Activated CD8-positive, alpha-beta memory T cell treated with anti-CD3 and anti-CD28 coated beads for 36 hours (primary cell): Measurements from ENCODE around the gene LRRC32. TPM values are rescaled to one million over a fixed set of nuclear protein-coding genes. Genes with fewer than 3 reads are reported as not detected.

Source experiments
- CTCF ChIA-PET: fragments of 350-600 bp; sonication (Branson Sonifier 250); formaldehyde crosslinking; loops from one replicate; lab custom pipeline; 2021; ENCODE audit warnings: antibody characterized with exemption; lab: Charles Lee
- POLR2A ChIA-PET: fragments of 350-600 bp; sonication (Branson Sonifier 250); formaldehyde crosslinking; loops from one replicate; lab custom pipeline; 2021; ENCODE audit warnings: antibody characterized with exemption; lab: Charles Lee
- total RNA-seq, 2 experiments: library from RNA; stranded (reverse); gene quantifications; one replicate each; pipeline ENCODE4 v1.2.3, GENCODE V29; 2021

The LRRC32 gene
- total RNA-seq, 2 experiments from 2014 or later, result 4.5 to 5.4 TPM

DNA sequence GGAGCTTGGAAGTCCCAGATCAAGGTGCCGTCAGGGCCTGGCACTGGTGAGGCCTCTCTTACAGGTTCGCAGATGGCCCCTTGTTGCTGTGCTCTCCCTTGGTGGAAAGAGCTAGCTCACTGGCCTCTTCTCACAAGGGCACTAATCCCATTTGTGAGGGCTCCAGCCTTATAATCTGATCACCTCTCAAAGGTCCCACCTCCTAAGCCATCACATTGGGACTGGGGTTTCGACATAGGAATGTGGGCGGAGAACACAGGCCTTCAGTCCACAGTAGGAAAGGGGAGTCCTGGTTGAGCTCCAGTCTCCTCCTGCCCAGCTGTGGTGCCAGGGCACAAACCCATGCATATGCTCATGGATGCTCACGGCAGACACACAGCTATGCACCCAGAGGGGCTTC, 14.0 kb upstream of the LRRC32 start:
- POLR2A ChIA-PET, result no interaction called here

DNA sequence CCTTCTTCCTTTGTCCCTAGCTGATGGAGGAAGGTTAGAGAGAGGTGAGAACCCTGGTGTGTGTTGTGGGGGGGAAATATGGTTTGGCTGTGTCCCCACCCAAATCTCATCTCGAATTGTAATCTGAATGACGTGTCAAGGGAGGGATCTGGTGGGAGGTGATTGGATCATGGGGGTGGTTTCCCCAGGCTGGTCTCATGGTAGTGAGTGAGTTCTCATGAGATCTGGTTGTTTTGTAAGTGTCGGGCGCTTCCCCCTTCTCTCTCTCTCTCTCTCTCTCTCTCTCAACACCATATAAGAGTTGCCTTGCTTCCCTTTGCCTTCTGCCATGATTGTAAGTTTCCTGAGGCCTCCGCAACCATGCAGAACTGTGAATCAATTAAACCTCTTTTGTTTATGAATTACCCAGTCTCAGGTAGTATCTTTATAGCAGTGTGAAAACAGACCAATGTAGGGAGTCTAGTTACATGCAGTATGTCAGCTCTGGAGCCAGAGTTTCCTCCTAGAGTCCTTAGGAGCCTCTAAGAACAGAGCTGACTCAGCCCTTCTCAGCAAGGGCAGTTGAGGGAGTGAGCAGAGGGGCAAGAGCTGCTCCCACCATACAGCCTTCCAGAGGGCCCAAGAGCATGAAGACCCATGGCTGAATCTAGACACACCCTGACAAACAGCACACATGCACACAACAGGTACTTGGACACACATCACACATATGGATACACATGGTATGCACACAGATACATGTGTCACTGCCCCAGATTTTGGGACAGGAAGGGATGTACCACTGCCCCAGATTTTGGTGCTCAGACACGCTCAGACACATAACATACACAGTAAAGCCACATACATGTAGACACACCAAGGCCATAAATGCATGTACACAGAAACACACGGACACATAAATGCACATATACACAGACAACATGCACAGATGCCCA, 12.9 kb upstream of the LRRC32 start:
- ChIA-PET POLR2A (no interaction called here), CTCF (no interaction called here)

More for the DNA sequence above, 14.0 kb upstream of the LRRC32 start:
- CTCF ChIA-PET, result interaction anchor here (0.7 kb wide), 1 partner anchor 979 kb away, joined by 3 read pairs; no protein-coding TSS in a partner anchor

DNA sequence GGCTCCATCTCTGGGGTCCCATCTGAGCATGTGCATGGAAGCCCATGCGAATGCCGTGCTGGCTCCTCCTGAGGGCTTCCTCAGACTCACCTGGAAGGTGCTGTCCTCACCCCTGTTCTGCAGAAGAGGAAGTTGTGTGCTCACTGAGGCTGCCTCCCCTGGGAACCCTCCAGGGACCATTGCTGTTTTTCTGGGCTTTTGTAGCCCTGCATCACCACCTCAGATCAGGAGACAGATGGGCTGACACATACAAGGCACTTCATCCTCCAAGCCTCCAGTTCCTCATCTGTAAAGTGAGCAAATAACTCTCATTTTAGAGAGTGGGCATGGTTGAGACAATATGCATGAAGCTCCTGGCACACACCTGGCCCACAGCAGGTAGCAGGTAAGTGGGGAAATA, 12.1 kb upstream of the LRRC32 start:
- CTCF ChIA-PET, result no interaction called here
- POLR2A ChIA-PET, result no interaction called here

- POLR2A ChIA-PET, result no interaction called here
- CTCF ChIA-PET, result no interaction called here
Measured at GRCh38 chr11:76682106-76682505, 11.6 kb upstream of the LRRC32 start.

DNA sequence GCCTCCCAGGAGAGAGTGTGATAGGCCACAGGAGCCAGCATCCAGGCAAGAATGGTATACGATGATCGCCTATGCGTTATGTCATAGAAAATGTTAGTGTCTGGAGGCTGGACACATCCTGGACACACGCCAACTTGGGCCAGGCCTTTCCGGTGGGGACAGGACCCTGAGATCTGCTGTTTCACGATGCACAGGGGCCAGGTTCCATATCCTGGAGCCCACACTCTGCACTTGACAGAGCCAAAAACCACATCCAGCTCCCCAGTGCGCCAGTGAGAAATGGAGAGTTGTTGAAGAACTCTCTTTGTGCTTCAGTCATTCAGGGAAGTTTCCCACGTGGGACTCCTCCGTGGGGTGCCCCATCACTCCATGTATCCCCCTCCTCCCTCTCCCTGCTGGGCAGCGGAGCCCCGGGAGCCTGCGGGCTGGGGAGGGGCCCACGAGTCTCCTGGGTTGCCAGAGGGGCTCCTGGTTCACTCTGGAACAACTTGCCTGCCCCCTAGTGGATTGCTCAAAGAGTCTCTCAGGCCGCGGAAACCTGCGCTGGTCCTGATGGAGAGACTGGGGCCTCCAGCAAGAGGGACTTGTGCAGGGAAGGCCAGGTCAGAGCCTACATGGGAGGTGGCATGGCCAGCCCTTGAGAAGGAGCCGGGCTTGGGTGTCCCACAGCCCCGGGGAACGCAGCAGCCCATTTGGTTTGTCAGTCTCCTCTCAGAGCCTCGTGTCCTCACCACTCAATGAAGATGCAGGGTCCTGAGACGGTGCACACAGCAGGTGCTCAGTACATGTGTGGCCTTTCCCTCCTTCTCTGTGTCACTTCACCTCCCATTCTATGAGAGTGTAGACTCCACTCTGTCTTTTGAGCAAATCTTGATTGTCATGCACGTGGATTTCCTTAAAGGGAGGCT, 10.2 kb upstream of the LRRC32 start:
- CTCF ChIA-PET, result interaction anchor here (0.7 to 1.4 kb wide), 3 partner anchors 17 to 88 kb away, joined by 3 to 5 read pairs (median 4); no protein-coding TSS in a partner anchor
- POLR2A ChIA-PET, result no interaction called here

- POLR2A ChIA-PET, result no interaction called here
- CTCF ChIA-PET, result interaction anchor here (1.0 kb wide), 1 partner anchor 68 kb away, joined by 3 read pairs; no protein-coding TSS in a partner anchor
Measured at GRCh38 chr11:76678321-76678720, 7.8 kb upstream of the LRRC32 start.

- ChIA-PET CTCF (interaction anchor here (0.6 to 0.9 kb wide), 3 partner anchors 10 to 168 kb away, joined by 3 read pairs; no protein-coding TSS in a partner anchor), POLR2A (no interaction called here)
Measured at GRCh38 chr11:76677458-76677765, 6.9 kb upstream of the LRRC32 start.

- ChIA-PET CTCF (interaction anchor here (0.8 to 0.9 kb wide), 2 partner anchors 11 to 117 kb away, joined by 3 read pairs; no protein-coding TSS in a partner anchor), POLR2A (no interaction called here)
Measured at GRCh38 chr11:76676636-76677457, 6.3 kb upstream of the LRRC32 start.

DNA sequence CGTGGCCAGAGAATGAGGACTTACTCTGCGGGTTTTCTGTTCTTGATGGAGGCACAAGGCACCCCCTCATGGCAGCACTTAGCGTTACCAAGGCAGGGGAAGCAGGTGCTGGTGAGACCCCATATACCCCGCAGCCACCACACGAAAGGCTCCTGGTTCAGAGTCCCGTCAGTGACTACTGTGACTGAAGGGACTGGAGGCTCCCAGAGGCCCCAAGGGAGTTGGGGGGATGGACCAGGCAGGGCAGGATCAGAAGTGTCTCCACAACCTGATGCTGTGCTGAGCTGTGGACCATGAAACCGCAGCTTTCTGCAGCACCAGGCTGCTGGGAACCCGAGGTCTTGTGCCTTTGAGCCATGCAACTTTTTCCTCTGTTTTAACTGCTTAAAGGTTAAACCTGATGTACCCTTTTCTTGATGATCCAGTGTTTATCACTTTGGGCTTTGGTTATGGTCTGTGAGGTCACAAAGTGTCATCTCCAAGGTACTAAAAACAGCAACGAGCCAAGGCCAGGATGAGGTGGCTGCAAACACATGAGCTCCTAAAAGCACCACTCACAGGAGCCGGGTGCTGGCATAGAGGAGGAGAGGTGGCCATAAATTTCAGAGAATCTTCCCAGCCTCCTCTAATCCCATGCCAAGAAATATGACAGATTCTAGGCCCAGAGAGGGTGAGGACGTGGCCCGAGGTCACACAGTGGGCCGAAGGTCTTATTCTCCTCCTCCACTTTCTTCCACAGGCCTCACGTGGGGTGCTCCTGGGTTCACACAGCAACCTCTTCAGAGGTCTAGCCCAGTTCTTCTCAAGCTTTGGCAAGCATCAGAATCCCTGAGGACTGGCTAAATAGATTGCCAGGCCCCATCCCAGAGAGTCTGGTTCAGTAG, 4.2 kb upstream of the LRRC32 start:
- ChIA-PET POLR2A (no interaction called here), CTCF (interaction anchor here (1.0 kb wide), 1 partner anchor 63 kb away, joined by 3 read pairs; no protein-coding TSS in a partner anchor)

DNA sequence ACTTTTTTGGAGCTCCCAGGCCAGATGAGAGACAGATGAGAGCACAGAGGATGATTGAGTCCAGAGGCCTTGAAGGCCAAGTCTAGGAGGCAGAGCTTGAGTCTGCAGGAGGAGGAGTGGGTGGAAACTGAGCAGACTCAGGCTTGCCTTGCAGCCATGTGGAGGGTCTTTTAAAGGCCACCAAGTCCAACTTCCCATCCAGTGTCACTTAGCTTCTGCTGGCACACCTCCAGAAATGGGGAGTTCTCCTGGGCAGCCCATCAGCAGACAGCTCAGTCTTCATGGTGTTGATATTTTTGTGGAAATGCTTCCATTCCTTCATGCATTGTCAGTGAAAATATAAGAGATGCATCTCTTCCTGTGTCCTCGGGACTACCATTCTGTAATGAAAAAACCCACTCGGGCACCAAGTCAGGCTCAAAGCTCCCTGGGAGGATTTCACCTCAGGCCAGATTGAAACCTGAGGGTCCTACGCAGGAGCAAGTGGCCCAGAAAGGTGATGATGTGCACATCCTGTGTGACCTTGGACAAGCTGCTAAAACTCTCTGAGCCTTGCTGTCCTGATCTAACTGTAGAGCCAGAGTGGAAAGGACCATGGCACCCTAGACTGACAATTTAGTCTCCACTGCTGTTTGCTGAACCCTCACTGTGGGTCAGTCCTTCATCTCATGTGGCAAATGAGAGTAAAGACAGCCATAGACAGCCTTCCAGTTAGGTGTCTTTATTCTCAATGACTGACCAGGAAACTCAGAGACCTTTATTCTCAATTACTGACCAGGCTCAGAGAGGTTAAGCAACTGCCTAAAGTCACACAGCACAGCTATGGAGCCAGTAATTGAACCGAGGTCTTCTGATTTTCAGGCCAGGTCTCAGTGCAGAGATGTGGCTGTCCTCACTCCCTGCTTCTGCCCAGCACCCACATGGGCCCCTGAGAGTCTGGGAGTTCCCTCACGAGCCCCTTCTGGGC, 2.9 kb upstream of the LRRC32 start:
- CTCF ChIA-PET, result interaction anchor here (0.8 to 1.6 kb wide), 4 partner anchors 47 to 94 kb away, joined by 3 to 4 read pairs (median 3); no protein-coding TSS in a partner anchor

GRCh38 chr11:76672431-76673175, 2.1 kb upstream of the LRRC32 start:
- CTCF ChIA-PET, result interaction anchor here (0.8 to 1.6 kb wide), 4 partner anchors 46 to 94 kb away, joined by 3 to 4 read pairs (median 3); no protein-coding TSS in a partner anchor
- POLR2A ChIA-PET, result no interaction called here

More for the DNA sequence above, 2.9 kb upstream of the LRRC32 start:
- POLR2A ChIA-PET, result no interaction called here

- ChIA-PET CTCF (interaction anchor here (1.6 kb wide), 1 partner anchor 93 kb away, joined by 4 read pairs; no protein-coding TSS in a partner anchor), POLR2A (no interaction called here)
Measured at GRCh38 chr11:76671626-76672309, 1.2 kb upstream of the LRRC32 start.

GRCh38 chr11:76671237-76671592, 668 bp upstream of the LRRC32 start:
- CTCF ChIA-PET, result no interaction called here
- POLR2A ChIA-PET, result no interaction called here

- POLR2A ChIA-PET, result no interaction called here
- CTCF ChIA-PET, result interaction anchor here (1.0 kb wide), 1 partner anchor 72 kb away, joined by 3 read pairs; no protein-coding TSS in a partner anchor
Measured at GRCh38 chr11:76669901-76670484, 554 bp downstream of the LRRC32 start.
